HG02870 (cell line): Measurements from ENCODE around the gene RUSF1.
A peak's percentile ranks its signal among the peaks of the same experiment; 100 is the strongest.
"Not testable (repeated sequence)": the region's sequence is repeated elsewhere in the genome, so short reads cannot be mapped to it uniquely, and the experiment has no call there.

ENCODE experiments used
- ATAC-seq: cut with Tn5 transposase; IDR thresholded peaks from one replicate; pipeline ENCODE4 v1.9.1; 2021; ENCODE audit warnings: mild to moderate bottlenecking, moderate library complexity; ENCODE audit not compliant: unreplicated experiment

The RUSF1 gene

GRCh38 chr16:31507929-31508705, at the start of gene RUSF1:
TSS of gene RUSF1 (minus strand) at chr16:31508391. CDS start at chr16:31508373, 18 bp downstream.
- peak; percentile 61 for ATAC-seq

GRCh38 chr16:31542763-31543162, 34.6 kb upstream of the RUSF1 start:
- no peak for ATAC-seq

GRCh38 chr16:31539762-31540161, 31.6 kb upstream of the RUSF1 start:
- ATAC-seq: not testable (repeated sequence)

GRCh38 chr16:31538243-31538598, 30.0 kb upstream of the RUSF1 start:
- ATAC-seq: not testable (repeated sequence)

- ATAC-seq: no peak
Observed at GRCh38 chr16:31537362-31538242, 29.4 kb upstream of the RUSF1 start.

- no peak for ATAC-seq
Observed at GRCh38 chr16:31536804-31537361, 28.7 kb upstream of the RUSF1 start.

- ATAC-seq: no peak
Observed at GRCh38 chr16:31535737-31536136, 27.5 kb upstream of the RUSF1 start.

GRCh38 chr16:31532896-31533295, 24.7 kb upstream of the RUSF1 start:
- ATAC-seq: no peak

- ATAC-seq: no peak
Observed at GRCh38 chr16:31532120-31532519, 23.9 kb upstream of the RUSF1 start.

GRCh38 chr16:31531096-31531495, 22.9 kb upstream of the RUSF1 start:
- ATAC-seq: no peak

GRCh38 chr16:31530405-31530804, 22.2 kb upstream of the RUSF1 start:
- ATAC-seq: no peak

- no peak for ATAC-seq
Observed at GRCh38 chr16:31529937-31530312, 21.7 kb upstream of the RUSF1 start.

GRCh38 chr16:31529108-31529936, 21.1 kb upstream of the RUSF1 start:
- ATAC-seq: no peak

- ATAC-seq: no peak
Observed at GRCh38 chr16:31528523-31529107, 20.4 kb upstream of the RUSF1 start.

- ATAC-seq: no peak
Observed at GRCh38 chr16:31527734-31528274, 19.6 kb upstream of the RUSF1 start, which contains the start of gene AHSP. TSS of gene AHSP (plus strand) at chr16:31527900. CDS start at chr16:31528140, 240 bp downstream.

GRCh38 chr16:31525113-31525512, 16.9 kb upstream of the RUSF1 start:
- ATAC-seq: no peak

GRCh38 chr16:31523768-31524167, 15.6 kb upstream of the RUSF1 start:
- not testable (repeated sequence) for ATAC-seq

GRCh38 chr16:31522071-31522470, 13.9 kb upstream of the RUSF1 start:
- no peak for ATAC-seq

- ATAC-seq: no peak
Observed at GRCh38 chr16:31521368-31521767, 13.2 kb upstream of the RUSF1 start.
